A549 (cell line): Measurements from ENCODE around the gene PCDHGA9. TPM values are rescaled to one million over a fixed set of nuclear protein-coding genes. Genes with fewer than 3 reads are reported as not detected.
"Not testable (repeated sequence)": the region's sequence is repeated elsewhere in the genome, so short reads cannot be mapped to it uniquely, and the experiment has no call there.

Source experiments
- ATAC-seq, 2 experiments: fragments of 200-7000 bp in 1 of 2; fragments of >200 bp in 1 of 2; cut with Nextera tagmentation in 1 of 2; cut with Tn5 transposase in 1 of 2; 3 replicates each; pipeline versions ENCODE4 v1.8.0 to v1.9.1; 2018 to 2020; ENCODE audit warnings: mild to moderate bottlenecking in 1 of 2, moderate library complexity in 1 of 2
- CTCF ChIA-PET: fragments of 300-600 bp; sonication (Branson Sonifier 250); formaldehyde crosslinking; extraction: SDS; loops from one replicate; lab custom pipeline; 2021; ENCODE audit warnings: antibody characterized with exemption, inconsistent platforms; lab: Yijun Ruan, JAX
- POLR2A ChIA-PET: fragments of 350-600 bp; formaldehyde crosslinking; extraction: SDS; loops from one replicate; lab custom pipeline; 2021; ENCODE audit warnings: antibody characterized with exemption, inconsistent platforms; lab: Yijun Ruan, JAX
- DNase-seq, 2 experiments: peaks; one replicate each; pipeline versions ENCODE4 v3.0.0 to v3.0.0-alpha.2; 2011 to 2016; ENCODE audit warnings: low read depth in 1 of 2, low spot score in 1 of 2
- FAIRE-seq: peaks from 2 replicates; lab custom pipeline; 2011; peaks lifted over from hg19 to GRCh38; lab: Jason Lieb, UNC
- H3K27ac ChIP-seq, 2 experiments: fragments of >200 bp; sonication (Bioruptor Twin); formaldehyde crosslinking; 3 replicates each; pipeline ENCODE4 v1.5.1; 2016 to 2017
- H3K4me1 ChIP-seq: fragments of >200 bp; sonication (Bioruptor Twin); formaldehyde crosslinking; 3 replicates; pipeline ENCODE4 v1.6.1; 2016
- H3K4me2 ChIP-seq: fragments of >200 bp; sonication (Bioruptor Twin); formaldehyde crosslinking; 3 replicates; pipeline ENCODE4 v1.6.1; 2016
- H3K4me3 ChIP-seq: fragments of >200 bp; sonication (Bioruptor Twin); formaldehyde crosslinking; 3 replicates; pipeline ENCODE4 v1.5.1; 2016
- H3K9me3 ChIP-seq: fragments of >200 bp; sonication (Bioruptor Twin); formaldehyde crosslinking; 3 replicates; pipeline ENCODE4 v1.6.1; 2016
- CTCF ChIP-seq: fragments of >200 bp; sonication (Bioruptor Twin); formaldehyde crosslinking; IDR thresholded peaks from 3 replicates; pipeline ENCODE4 v1.5.1; 2016
- E2F6 ChIP-seq: IDR thresholded peaks from 2 replicates; pipeline ENCODE4 v1.6.1; 2012; ENCODE audit warnings: low read depth, borderline replicate concordance
- EHMT2 ChIP-seq: fragments of 200-600 bp; sonication (generic); IDR thresholded peaks from 2 replicates; pipeline ENCODE4 v1.6.1; 2016; ENCODE audit warnings: antibody characterized with exemption, low read depth, mild to moderate bottlenecking, moderate library complexity
- HOXA7 ChIP-seq: fragments of 250-450 bp; sonication (Bioruptor Pico); IDR thresholded peaks from 2 replicates; pipeline ENCODE4 v1.5.0; 2020; ENCODE audit warnings: mild to moderate bottlenecking, moderate library complexity
- JUNB ChIP-seq: fragments of >200 bp; sonication (Bioruptor Twin); formaldehyde crosslinking; IDR thresholded peaks from 2 replicates; pipeline ENCODE4 v1.6.1; 2016
- KDM1A ChIP-seq: fragments of 200-600 bp; sonication (generic); IDR thresholded peaks from 2 replicates; pipeline ENCODE4 v1.6.1; 2016; ENCODE audit warnings: low read depth, mild to moderate bottlenecking
- MAFK ChIP-seq: fragments of 450-650 bp; IDR thresholded peaks from 2 replicates; pipeline ENCODE4 v1.6.1; 2014; ENCODE audit not compliant: partially characterized antibody
- POLR2AphosphoS2 ChIP-seq: conservative IDR thresholded peaks from 2 replicates; pipeline ENCODE4 v1.6.1; 2012; ENCODE audit warnings: low read length, improper control_type of control experiment, inconsistent platforms
- RAD21 ChIP-seq, 2 experiments: fragments of >200 bp in 1 of 2; sonication (Bioruptor Twin) in 1 of 2; formaldehyde crosslinking in 1 of 2; IDR thresholded peaks in 1 of 2; conservative IDR thresholded peaks in 1 of 2; 2 replicates in 1 of 2; 3 replicates in 1 of 2; pipeline ENCODE4 v1.6.1; 2012 to 2018; ENCODE audit warnings: inconsistent platforms in 1 of 2
- SMC3 ChIP-seq: fragments of >200 bp; sonication (Bioruptor Twin); formaldehyde crosslinking; IDR thresholded peaks from 3 replicates; pipeline ENCODE4 v1.6.1; 2018; ENCODE audit warnings: inconsistent platforms
- TP53 ChIP-seq: fragments of 250-450 bp; sonication (Bioruptor Pico); IDR thresholded peaks from 2 replicates; pipeline ENCODE4 v1.5.0; 2021; ENCODE audit warnings: mild to moderate bottlenecking, moderate library complexity
- USF2 ChIP-seq: fragments of 450-650 bp; IDR thresholded peaks from 2 replicates; pipeline ENCODE4 v1.6.1; 2014; ENCODE audit warnings: antibody characterized with exemption
- ZFP36 ChIP-seq: fragments of 450-650 bp; IDR thresholded peaks from 2 replicates; pipeline ENCODE4 v1.6.1; 2014; ENCODE audit warnings: borderline replicate concordance; ENCODE audit not compliant: partially characterized antibody
- WGBS: methylation state at CpG from one replicate; pipeline ENCODE4 v1.1.6; 2017; ENCODE audit errors: missing lambda C conversion rate; 5-methylcytosine and 5-hydroxymethylcytosine counted together
- polyA plus RNA-seq, 4 experiments: library from polyadenylated mRNA; depleted of rRNA in 3 of 4; stranded (reverse); fragments of >200 nt; fragmentation: RNase III in 1 of 4; extraction: RNeasy Plus Mini Kit Qiagen cat#74134 plus additional on column Dnase treatment in 1 of 4; gene quantifications; 2 replicates in 3 of 4; 3 replicates in 1 of 4; pipeline ENCODE4 v1.2.3, GENCODE V29; 2011 to 2017

PCDHGA9 gene
- polyA plus RNA-seq, 2 of the 4 experiments (the other 2 are of a cell fraction): 0.03 to 0.22 TPM

GRCh38 chr5:141397756-141398551, 4.6 kb upstream of the PCDHGA9 start, which contains the start of gene PCDHGB5:
Gene PCDHGB5 (plus strand): TSS chr5:141397947. CDS start chr5:141398128, 181 bp downstream.
- peak; percentile 62 for TF ChIP-seq RAD21 (conservative IDR thresholded peaks at IDR 0.05 in 1 of 2, IDR thresholded peaks at IDR 0.05 in 1 of 2)
- 0 out of 3 replicates have a peak, but pooled peaks have one; percentile 28 for TF ChIP-seq SMC3
- peak; percentile 44 for TF ChIP-seq CTCF
- CTCF ChIA-PET: interaction anchor here (0.5 to 3.5 kb wide), 21 partner anchors 15 to 303 kb away, joined by 3 to 28 read pairs (median 5); partner anchors contain the start of genes PCDHB2, PCDHGA1, PCDHGA10 and PCDHGA7
- FAIRE-seq: peak; percentile 28
- H3K4me3 ChIP-seq, H3K4me1 ChIP-seq, POLR2A ChIA-PET: not testable (repeated sequence)
- peak; percentile 87 to 98 for ATAC-seq
- H3K27ac ChIP-seq: peak within 1 kb of the TSS in 1 of 2 experiments; percentile 58; a peak in 1 of 6 replicates
- peak in 1 of 2 experiments; percentile 69 for DNase-seq
- peak within 1 kb of the TSS; percentile 34; the same call in 1 of the 3 replicates for H3K4me2 ChIP-seq
- WGBS: 38% methylated on average over 26 of the region's 43 CpGs
- peaks cover 69% of the 10 kb centered on the region for H3K9me3 ChIP-seq

GRCh38 chr5:141398608-141399007, 4.0 kb upstream of the PCDHGA9 start:
- POLR2A ChIA-PET: no interaction called here
- CTCF ChIA-PET: interaction anchor here (1.0 to 3.5 kb wide), 9 partner anchors 14 to 165 kb away, joined by 3 to 28 read pairs (median 7); partner anchors contain the start of genes PCDHGA1, PCDHGA10, PCDHGA7 and TAF7
- TF ChIP-seq POLR2AphosphoS2: no peak
- no peak for TF ChIP-seq E2F6
- TF ChIP-seq JUNB: no peak
- no peak for TF ChIP-seq ZFP36
- H3K4me1 ChIP-seq: no peaks in the 10 kb centered on the region
- 78% methylated on average over 15 of the region's 15 CpGs for WGBS
- FAIRE-seq (no peak), ATAC-seq (no peak), DNase-seq (no peak)
- H3K27ac ChIP-seq: no peak overlapping the region
- peaks cover 68% of the 10 kb centered on the region for H3K9me3 ChIP-seq
- H3K4me3 ChIP-seq: no peak overlapping the region
- H3K4me2 ChIP-seq: no peak overlapping the region

- no peak overlapping the region for H3K4me3 ChIP-seq
- H3K27ac ChIP-seq: no peak overlapping the region
- ChIA-PET CTCF (interaction anchor here (1.0 to 1.9 kb wide), 2 partner anchors 17 to 125 kb away, joined by 3 to 7 read pairs; partner anchors contain the start of gene PCDHGA7), POLR2A (no interaction called here)
- ATAC-seq (no peak), DNase-seq (no peak), FAIRE-seq (no peak)
- H3K9me3 ChIP-seq: peaks cover 68% of the 10 kb centered on the region
- no peaks in the 10 kb centered on the region for H3K4me1 ChIP-seq
- WGBS: 92% methylated on average over 36 of the region's 61 CpGs
- H3K4me2 ChIP-seq: no peak overlapping the region
- TF ChIP-seq MAFK: no peak
These were observed 2.9 kb upstream of the PCDHGA9 start for GRCh38 chr5:141399555-141400258.

- Histone ChIP-seq H3K9me3 (peaks cover 76% of the 10 kb centered on the region), H3K27ac (no peak overlapping the region), H3K4me3 (no peak overlapping the region), H3K4me1 (no peaks in the 10 kb centered on the region), H3K4me2 (no peak overlapping the region)
- POLR2A ChIA-PET: no interaction called here
- CTCF ChIA-PET: interaction anchor here (0.7 to 1.7 kb wide), 5 partner anchors 15 to 647 kb away, joined by 3 to 4 read pairs (median 3); partner anchors contain the start of genes PCDHGB3 and PCDHGB7
- ATAC-seq: no peak
- DNase-seq: no peak
- TF ChIP-seq USF2: no peak
- no peak for TF ChIP-seq TP53
- no peak for TF ChIP-seq HOXA7
- TF ChIP-seq KDM1A: no peak
- TF ChIP-seq EHMT2: no peak
- TF ChIP-seq ZFP36: no peak
- TF ChIP-seq, all 56 proteins: peak for 0
- 70% methylated on average over 22 of the region's 22 CpGs for WGBS
- FAIRE-seq: no peak
These were observed 809 bp downstream of the PCDHGA9 start for GRCh38 chr5:141403387-141403786.
